ENCODE data around the gene UBAC2. TPM values are rescaled to one million over a fixed set of nuclear protein-coding genes. Genes with fewer than 3 reads are reported as not detected.

UBAC2 gene, protein sequence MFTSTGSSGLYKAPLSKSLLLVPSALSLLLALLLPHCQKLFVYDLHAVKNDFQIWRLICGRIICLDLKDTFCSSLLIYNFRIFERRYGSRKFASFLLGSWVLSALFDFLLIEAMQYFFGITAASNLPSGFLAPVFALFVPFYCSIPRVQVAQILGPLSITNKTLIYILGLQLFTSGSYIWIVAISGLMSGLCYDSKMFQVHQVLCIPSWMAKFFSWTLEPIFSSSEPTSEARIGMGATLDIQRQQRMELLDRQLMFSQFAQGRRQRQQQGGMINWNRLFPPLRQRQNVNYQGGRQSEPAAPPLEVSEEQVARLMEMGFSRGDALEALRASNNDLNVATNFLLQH
- 50.9 TPM for total RNA-seq (2013)
- polyA plus RNA-seq (100 to 1,000 TPM in 1 of 3 donors, 10 to 100 TPM in 2; 59.6 to 113 (median 96.7) TPM), polyA minus RNA-seq (36.0 and 41.8 TPM in 2 replicates), total RNA-seq (27.5 to 200 (median 151) reads per million in 11 experiments)

DNA sequence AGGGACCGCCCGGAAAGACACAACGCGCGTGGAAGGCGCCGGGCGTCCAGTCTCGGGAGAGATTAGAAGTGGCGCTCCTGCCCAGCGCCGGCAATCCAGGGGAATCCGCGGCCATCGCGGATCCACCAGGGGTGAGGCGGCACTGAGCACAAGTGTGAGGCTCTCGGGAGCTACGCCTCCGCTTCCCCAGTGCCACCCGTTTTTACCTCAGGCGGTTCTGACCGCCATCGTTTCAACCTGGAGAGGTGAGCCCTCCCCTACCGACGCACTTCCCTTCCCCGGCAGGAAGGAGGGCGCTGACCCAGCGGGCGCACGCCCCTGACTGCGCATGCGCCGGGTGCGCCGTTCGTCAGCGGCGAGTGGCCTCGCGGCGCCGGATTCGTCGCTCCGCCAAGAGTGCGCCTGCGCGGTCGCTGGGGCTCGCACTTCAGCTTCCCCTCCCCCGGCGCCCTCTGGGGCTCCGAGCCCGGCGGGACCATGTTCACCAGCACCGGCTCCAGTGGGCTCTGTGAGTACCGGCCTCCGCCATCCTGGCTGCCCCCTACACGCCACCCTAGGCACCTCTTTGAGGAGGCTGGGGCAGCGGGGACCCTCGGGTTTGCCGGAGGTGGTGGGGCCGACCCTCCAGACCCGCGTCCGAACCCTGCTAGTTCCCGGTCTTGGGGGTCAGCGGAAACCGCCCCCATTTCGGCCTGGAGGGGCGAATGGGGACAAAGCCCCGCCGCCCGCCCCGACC is at the start of gene UBAC2:
TSS of gene UBAC2 (plus strand) at position 423 of the 736 bp plus-strand sequence. CDS start at position 478, 55 bp downstream.
- Histone ChIP-seq H3K27ac (ENCODE audit: low read depth in 1 of 2, low read length in 2 of 2) (peak within 1 kb of the TSS; percentile 96 to 99), H3K36me3 (replicated peaks in 1 of 2; ENCODE audit: control insufficient read depth in 1 of 2, insufficient read depth in 2 of 2, low read length in 2 of 2) (peaks cover 2 to 6% of the 10 kb centered on the region in 2 donors), H3K4me2 (replicated peaks; ENCODE audit: extremely low read depth, low read length, poor library complexity, severe bottlenecking) (peak within 1 kb of the TSS; percentile 93), H2AFZ (ENCODE audit: insufficient read depth, low read depth, low read length, poor library complexity, severe bottlenecking) (peak within 1 kb of the TSS; percentile 75), H3K9ac (ENCODE audit: insufficient read depth, low read length, poor library complexity, severe bottlenecking) (peak within 1 kb of the TSS; percentile 97), H3K79me2 (ENCODE audit: insufficient read depth, low read length) (peaks cover 58% of the 10 kb centered on the region), H3K4me1 (ENCODE audit: control insufficient read depth in 1 of 2, insufficient read depth in 2 of 2, low read length in 2 of 2) (peaks cover 32 to 44% of the 10 kb centered on the region in 2 donors), H3K9me3 (replicated peaks in 1 of 2; ENCODE audit: control insufficient read depth in 1 of 2, insufficient read depth in 1 of 2, low read length in 2 of 2) (no peaks in the 10 kb centered on the region), H4K20me1 (ENCODE audit: insufficient read depth, low read length) (peaks cover 33% of the 10 kb centered on the region), H3K4me3 (replicated peaks in 1 of 3; ENCODE audit: low read depth in 2 of 3, low read length in 3 of 3) (peak within 1 kb of the TSS; percentile 69 to 97 (median 95)), H3K27me3 (ENCODE audit: control insufficient read depth in 2 of 2, insufficient read depth in 2 of 2, low read length in 2 of 2) (no peaks in the 10 kb centered on the region)
- Mint-ChIP-seq H3K27ac (peak within 1 kb of the TSS; percentile 94 to 99 (median 98)), H3K36me3 (peaks cover 15 to 22% of the 10 kb centered on the region in 2 donors), H3K4me3 (peak within 1 kb of the TSS; percentile 91 to 100), H3K4me1 (peaks cover 43% of the 10 kb centered on the region), H3K27me3 (ENCODE audit: low read depth in 3 of 3) (peaks cover 0 to 3% (median 2%) of the 10 kb centered on the region in 3 donors), H3K9me3 (no peaks in the 10 kb centered on the region)
- TF ChIP-seq, protein P1, sequence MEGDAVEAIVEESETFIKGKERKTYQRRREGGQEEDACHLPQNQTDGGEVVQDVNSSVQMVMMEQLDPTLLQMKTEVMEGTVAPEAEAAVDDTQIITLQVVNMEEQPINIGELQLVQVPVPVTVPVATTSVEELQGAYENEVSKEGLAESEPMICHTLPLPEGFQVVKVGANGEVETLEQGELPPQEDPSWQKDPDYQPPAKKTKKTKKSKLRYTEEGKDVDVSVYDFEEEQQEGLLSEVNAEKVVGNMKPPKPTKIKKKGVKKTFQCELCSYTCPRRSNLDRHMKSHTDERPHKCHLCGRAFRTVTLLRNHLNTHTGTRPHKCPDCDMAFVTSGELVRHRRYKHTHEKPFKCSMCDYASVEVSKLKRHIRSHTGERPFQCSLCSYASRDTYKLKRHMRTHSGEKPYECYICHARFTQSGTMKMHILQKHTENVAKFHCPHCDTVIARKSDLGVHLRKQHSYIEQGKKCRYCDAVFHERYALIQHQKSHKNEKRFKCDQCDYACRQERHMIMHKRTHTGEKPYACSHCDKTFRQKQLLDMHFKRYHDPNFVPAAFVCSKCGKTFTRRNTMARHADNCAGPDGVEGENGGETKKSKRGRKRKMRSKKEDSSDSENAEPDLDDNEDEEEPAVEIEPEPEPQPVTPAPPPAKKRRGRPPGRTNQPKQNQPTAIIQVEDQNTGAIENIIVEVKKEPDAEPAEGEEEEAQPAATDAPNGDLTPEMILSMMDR (IDR thresholded peaks at IDR 0.05) = no peak
- WGBS (ENCODE audit: insufficient coverage) = under 1% methylated on average over 76 of the region's 76 CpGs
- intact Hi-C loops (cut with micrococcal nuclease) = loop anchor here in 1 of 2 donors (2.0 to 5.0 kb wide), 2 partner anchors 28 to 57 kb away; partner anchors contain the start of gene GPR18
- DNase-seq = peak; percentile 94 to 97 (median 96)

DNA sequence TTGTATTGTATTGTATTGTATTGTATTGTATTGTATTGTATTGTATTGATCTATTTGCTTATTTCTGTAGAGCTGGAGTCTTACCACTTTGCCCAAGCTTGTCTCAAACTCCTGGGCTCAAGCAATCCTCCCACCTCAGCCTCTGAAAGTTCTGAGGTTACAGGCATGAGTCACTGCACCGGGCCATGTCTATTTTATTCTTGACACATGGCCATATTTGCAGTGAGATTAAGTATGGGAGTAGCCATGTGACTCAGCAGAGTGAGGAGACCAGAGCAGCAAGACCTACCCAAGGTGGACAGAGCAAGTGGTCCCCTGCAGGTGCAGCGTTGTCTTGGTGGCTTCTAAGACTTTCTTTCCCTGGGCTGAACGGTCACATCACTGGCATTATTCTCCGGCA is 49.1 kb upstream of the UBAC2 start:
- DNase-seq = peak in 1 of 3 donors; percentile 19
- Histone ChIP-seq H3K27ac (ENCODE audit: low read depth in 1 of 2, low read length in 2 of 2) (no peak overlapping the region), H3K4me1 (ENCODE audit: control insufficient read depth in 1 of 2, insufficient read depth in 2 of 2, low read length in 2 of 2) (peaks cover 9 to 10% of the 10 kb centered on the region in 2 donors), H3K9me3 (replicated peaks in 1 of 2; ENCODE audit: control insufficient read depth in 1 of 2, insufficient read depth in 1 of 2, low read length in 2 of 2) (peaks cover 0 to 53% of the 10 kb centered on the region in 2 donors), H4K20me1 (ENCODE audit: insufficient read depth, low read length) (peaks cover 21% of the 10 kb centered on the region), H3K4me2 (replicated peaks; ENCODE audit: extremely low read depth, low read length, poor library complexity, severe bottlenecking) (no peak overlapping the region), H2AFZ (ENCODE audit: insufficient read depth, low read depth, low read length, poor library complexity, severe bottlenecking) (no peak overlapping the region), H3K79me2 (ENCODE audit: insufficient read depth, low read length) (no peaks in the 10 kb centered on the region), H3K9ac (ENCODE audit: insufficient read depth, low read length, poor library complexity, severe bottlenecking) (no peak overlapping the region), H3K4me3 (replicated peaks in 1 of 3; ENCODE audit: low read depth in 2 of 3, low read length in 3 of 3) (no peak overlapping the region), H3K36me3 (replicated peaks in 1 of 2; ENCODE audit: control insufficient read depth in 1 of 2, insufficient read depth in 2 of 2, low read length in 2 of 2) (no peaks in the 10 kb centered on the region), H3K27me3 (ENCODE audit: control insufficient read depth in 2 of 2, insufficient read depth in 2 of 2, low read length in 2 of 2) (peaks cover 92 to 100% of the 10 kb centered on the region in 2 donors)
- no peak overlapping the region for H3K27ac Mint-ChIP-seq
- H3K4me1 Mint-ChIP-seq = peaks cover 12% of the 10 kb centered on the region
- H3K36me3 Mint-ChIP-seq = peaks cover 0 to 9% of the 10 kb centered on the region in 2 donors
- H3K4me3 Mint-ChIP-seq = peak overlapping the region in 1 of 2 donors; percentile 89
- peaks cover 0 to 25% (median 9%) of the 10 kb centered on the region in 7 donors for H3K9me3 Mint-ChIP-seq
- TF ChIP-seq, protein P1 (IDR thresholded peaks at IDR 0.05) = no peak
- H3K27me3 Mint-ChIP-seq (ENCODE audit: low read depth in 3 of 3) = peaks cover 96 to 99% (median 98%) of the 10 kb centered on the region in 3 donors
- 71% methylated on average over 2 of the region's 4 CpGs for WGBS (ENCODE audit: insufficient coverage)
- intact Hi-C loops (cut with micrococcal nuclease) = loop anchor here in 1 of 2 donors (10.0 kb wide), 1 partner anchor 107 kb away; no protein-coding TSS in a partner anchor

Data from CD14-positive monocyte (primary cell).